Testis (tissue), 3 donors: Measurements from ENCODE around the gene CNTN5. TPM values are rescaled to one million over a fixed set of nuclear protein-coding genes. Genes with fewer than 3 reads are reported as not detected.
A peak's percentile ranks its signal among the peaks of the same experiment; 100 is the strongest.

ENCODE experiments used
- DNase-seq: peaks from one replicate; pipeline ENCODE4 v3.0.0-alpha.2; 2019
- H3K27ac ChIP-seq, 2 donors: fragments of 200-600 bp; sonication (generic); one replicate each; pipeline ENCODE4 v1.5.1; 2019
- H3K27me3 ChIP-seq: fragments of 200-600 bp; sonication (generic); one replicate; pipeline ENCODE4 v1.5.1; 2019
- H3K36me3 ChIP-seq: fragments of 200-600 bp; sonication (generic); one replicate; pipeline ENCODE4 v1.5.1; 2017; ENCODE audit warnings: low read depth; ENCODE audit errors: missing control alignments
- H3K4me1 ChIP-seq: fragments of 200-600 bp; sonication (generic); one replicate; pipeline ENCODE4 v1.5.1; 2019
- H3K4me3 ChIP-seq, 2 donors: fragments of 200-600 bp; sonication (generic); one replicate each; pipeline ENCODE4 v1.5.1; 2017 to 2019
- H3K9me3 ChIP-seq: fragments of 200-600 bp; sonication (generic); one replicate; pipeline ENCODE4 v1.5.1; 2017
- CTCF ChIP-seq, 3 experiments: fragments of 450-650 bp in 2 of 3; fragments of 200-600 bp in 1 of 3; sonication (generic) in 1 of 3; IDR thresholded peaks; one replicate each; pipeline ENCODE4 v1.5.1; 2016 to 2019; ENCODE audit warnings: antibody characterized with exemption in 3 of 3, mild to moderate bottlenecking in 2 of 3, moderate library complexity in 1 of 3
- POLR2A ChIP-seq: fragments of 450-650 bp; IDR thresholded peaks from one replicate; pipeline ENCODE4 v1.6.1; 2017; ENCODE audit warnings: antibody characterized with exemption, mild to moderate bottlenecking, moderate library complexity
- WGBS, 2 donors: methylation state at CpG; one replicate each; pipeline ENCODE4 v1.1.5; 2018; 5-methylcytosine and 5-hydroxymethylcytosine counted together
- intact Hi-C: fragments of 100-400 bp; cut with DNase I; formaldehyde crosslinking; loops from one replicate; pipeline ENCODE4 v1.15.1; 2023; ENCODE audit warnings: low total_unique reads
- polyA plus RNA-seq: library from polyadenylated mRNA; stranded (reverse); fragments of 350-450 nt; fragmentation: Illumina TruSeq; extraction: RNeasy Lipid Tissue Mini Kit (QIAGEN cat#74804); gene quantifications from one replicate; pipeline ENCODE4 v1.2.3, GENCODE V29; 2014; ENCODE audit warnings: low read depth, low replicate concordance; ENCODE audit not compliant: insufficient read depth
- total RNA-seq, 2 donors: library from RNA; depleted of rRNA; stranded (reverse); fragments of >200 nt; gene quantifications; one replicate each; pipeline ENCODE4 v1.2.3, GENCODE V29; 2016

The CNTN5 gene
- total and polyA plus RNA-seq, 3 donors from 2014 or later = 0.55 to 0.99 (median 0.78) TPM

- H3K27ac ChIP-seq = no peak overlapping the region
- intact Hi-C loops = no loop called here
- H3K27me3 ChIP-seq = no peaks in the 10 kb centered on the region
- TF ChIP-seq CTCF (IDR thresholded peaks at IDR 0.05) (no peak), POLR2A (no peak)
- H3K4me3 ChIP-seq = no peak overlapping the region
- H3K9me3 ChIP-seq = no peaks in the 10 kb centered on the region
- no peak for DNase-seq
- no peaks in the 10 kb centered on the region for H3K4me1 ChIP-seq
- H3K36me3 ChIP-seq = no peaks in the 10 kb centered on the region
Observed at GRCh38 chr11:100329352-100329751, 1308.6 kb downstream of the CNTN5 start.

- Histone ChIP-seq H3K36me3 (no peaks in the 10 kb centered on the region), H3K4me3 (no peak overlapping the region), H3K9me3 (no peaks in the 10 kb centered on the region), H3K27ac (no peak overlapping the region), H3K4me1 (no peaks in the 10 kb centered on the region), H3K27me3 (no peaks in the 10 kb centered on the region)
- intact Hi-C loops = no loop called here
- 83 to 95% methylated on average over 4 of the region's 4 CpGs for WGBS, 2 donors
- DNase-seq = no peak
- TF ChIP-seq CTCF (IDR thresholded peaks at IDR 0.05) (no peak), POLR2A (no peak)
Observed at GRCh38 chr11:100336873-100337272, 1316.1 kb downstream of the CNTN5 start.

- 90 to 96% methylated on average over 6 of the region's 6 CpGs for WGBS, 2 donors
- intact Hi-C loops = no loop called here
- H3K36me3 ChIP-seq = no peaks in the 10 kb centered on the region
- H3K9me3 ChIP-seq = no peaks in the 10 kb centered on the region
- TF ChIP-seq POLR2A = no peak
- no peak for TF ChIP-seq CTCF (IDR thresholded peaks at IDR 0.05)
- H3K4me1 ChIP-seq = no peaks in the 10 kb centered on the region
- no peak for DNase-seq
- H3K4me3 ChIP-seq = no peak overlapping the region
- no peaks in the 10 kb centered on the region for H3K27me3 ChIP-seq
- H3K27ac ChIP-seq = no peak overlapping the region
Observed at GRCh38 chr11:100338144-100338840, 1317.5 kb downstream of the CNTN5 start.

GRCh38 chr11:100340466-100341319, 1319.9 kb downstream of the CNTN5 start:
- Histone ChIP-seq H3K4me1 (no peaks in the 10 kb centered on the region), H3K4me3 (no peak overlapping the region), H3K27ac (no peak overlapping the region), H3K27me3 (no peaks in the 10 kb centered on the region), H3K36me3 (no peaks in the 10 kb centered on the region), H3K9me3 (no peaks in the 10 kb centered on the region)
- peak; percentile 36 for DNase-seq
- 45 to 52% methylated on average over 9 of the region's 9 CpGs for WGBS, 2 donors
- intact Hi-C loops = no loop called here
- TF ChIP-seq CTCF (IDR thresholded peaks at IDR 0.05) (no peak), POLR2A (no peak)
